Hematopoietic multipotent progenitor cell (in vitro differentiated cells): ENCODE measurements around the gene DCUN1D2. TPM values are rescaled to one million over a fixed set of nuclear protein-coding genes. Genes with fewer than 3 reads are reported as not detected.

Experiments used
- DNase-seq, 3 donors: peaks; one replicate each; pipeline ENCODE4 v3.0.0-alpha.2; 2011 to 2015; ENCODE audit warnings: low read depth in 2 of 3, low spot score in 2 of 3
- total RNA-seq: library from RNA; depleted of rRNA; stranded (reverse); fragments of >200 nt; gene quantifications from one replicate; pipeline ENCODE4 v1.2.3, GENCODE V29; 2012

Gene DCUN1D2
- total RNA-seq, 1 donor, result 7.3 TPM

DNA sequence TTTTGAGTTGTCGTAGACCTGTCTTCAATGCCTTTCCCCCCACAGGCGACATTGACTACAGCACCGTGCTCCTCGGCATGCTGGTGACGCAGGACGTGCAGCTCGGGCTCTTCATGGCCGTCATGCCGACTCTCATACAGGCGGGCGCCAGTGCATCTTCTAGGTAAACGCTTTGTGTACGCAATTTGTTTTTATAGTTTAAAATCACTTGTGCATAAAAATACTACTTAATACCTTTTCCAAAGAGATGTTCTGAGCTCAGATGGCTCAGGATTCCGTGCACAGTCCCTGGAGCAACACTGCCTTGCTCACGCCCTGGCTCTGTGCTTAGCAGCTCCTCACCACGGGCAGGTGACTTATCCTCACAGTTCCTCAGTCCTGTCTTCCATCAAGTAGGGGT is 30.1 kb upstream of the DCUN1D2 start:
- no peak for DNase-seq

GRCh38 chr13:113519556-113519955 is 29.0 kb upstream of the DCUN1D2 start:
- DNase-seq, result no peak

- no peak for DNase-seq
These were observed 27.7 kb upstream of the DCUN1D2 start for GRCh38 chr13:113518076-113518803.

DNA sequence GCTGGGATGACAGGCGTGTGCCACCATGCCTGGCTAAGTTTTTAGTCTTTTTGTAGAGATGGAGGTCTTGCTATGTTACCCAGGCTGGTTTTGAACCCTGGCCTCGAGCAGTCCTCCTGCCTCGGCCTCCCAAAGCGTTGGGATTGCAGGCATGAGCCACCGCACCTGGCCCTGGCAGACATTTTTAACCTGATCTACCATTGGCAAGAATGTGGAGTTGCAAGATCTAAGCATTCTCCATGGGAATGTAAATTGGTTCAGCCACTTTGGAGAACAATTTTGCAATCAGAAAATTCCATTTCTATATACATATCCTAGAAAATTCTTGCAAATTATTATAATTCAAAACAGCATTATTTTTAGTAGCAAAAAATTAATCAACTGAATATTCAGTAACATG is 24.3 kb upstream of the DCUN1D2 start:
- no peak for DNase-seq

DNA sequence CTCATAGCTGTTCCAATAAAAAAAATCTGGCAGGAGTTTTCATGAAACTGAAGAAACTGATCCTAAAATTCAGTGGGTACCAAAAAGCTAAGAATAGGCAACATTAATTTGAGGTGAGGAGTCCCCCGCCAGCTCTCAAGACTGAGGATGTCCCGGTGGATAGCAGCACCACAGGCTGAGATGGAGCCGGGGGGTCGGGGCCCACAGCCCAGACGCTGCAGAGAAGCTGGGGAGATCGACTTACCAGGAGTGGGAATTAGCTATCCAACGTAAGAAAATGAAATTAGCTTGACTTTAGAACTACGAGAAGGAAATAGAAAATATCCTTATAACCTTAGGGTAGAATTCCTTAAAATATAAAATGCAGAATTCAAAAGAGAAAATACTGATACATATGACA is 23.2 kb upstream of the DCUN1D2 start:
- no peak for DNase-seq

DNA sequence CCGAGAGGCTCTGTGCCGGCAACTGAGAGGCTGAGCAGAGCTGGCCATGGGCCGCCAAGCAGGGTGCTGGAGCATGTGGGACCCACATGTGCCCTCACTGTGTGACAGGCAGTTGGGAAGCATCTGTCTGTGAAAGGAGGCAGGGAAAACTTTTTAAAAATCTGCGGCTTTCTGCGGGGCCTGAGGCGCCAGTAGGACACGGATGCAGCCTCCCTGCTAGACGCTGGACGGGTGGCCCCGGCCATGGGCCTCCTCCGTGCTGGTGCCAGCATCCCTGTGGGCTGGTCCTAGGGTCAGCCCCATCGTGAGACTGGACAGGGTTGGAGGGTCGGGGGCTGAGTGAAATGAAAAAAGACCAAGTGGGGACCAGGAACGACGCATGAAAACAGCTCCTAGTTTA is 20.9 kb upstream of the DCUN1D2 start:
- DNase-seq, result no peak

GRCh38 chr13:113510871-113511270 is 20.4 kb upstream of the DCUN1D2 start:
- no peak for DNase-seq

DNA sequence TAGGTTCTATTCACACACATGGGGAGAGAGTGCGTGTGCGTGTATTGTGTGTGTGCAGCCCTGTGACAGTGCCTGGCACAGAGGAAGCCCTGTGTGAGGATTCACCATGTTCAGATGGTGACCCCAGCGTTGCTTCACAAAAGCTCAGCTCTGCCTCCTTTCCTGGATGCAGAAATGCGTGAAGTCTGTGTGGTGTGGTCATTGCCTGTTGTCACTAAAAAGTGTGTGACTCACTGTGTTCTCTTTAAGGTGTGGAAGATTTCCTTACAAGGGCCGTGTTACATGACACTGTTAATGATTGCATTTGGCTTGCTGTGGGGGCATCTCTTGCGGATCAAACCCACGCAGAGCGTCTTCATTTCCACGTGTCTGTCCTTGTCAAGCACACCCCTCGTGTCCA is 19.5 kb upstream of the DCUN1D2 start:
- no peak for DNase-seq

DNA sequence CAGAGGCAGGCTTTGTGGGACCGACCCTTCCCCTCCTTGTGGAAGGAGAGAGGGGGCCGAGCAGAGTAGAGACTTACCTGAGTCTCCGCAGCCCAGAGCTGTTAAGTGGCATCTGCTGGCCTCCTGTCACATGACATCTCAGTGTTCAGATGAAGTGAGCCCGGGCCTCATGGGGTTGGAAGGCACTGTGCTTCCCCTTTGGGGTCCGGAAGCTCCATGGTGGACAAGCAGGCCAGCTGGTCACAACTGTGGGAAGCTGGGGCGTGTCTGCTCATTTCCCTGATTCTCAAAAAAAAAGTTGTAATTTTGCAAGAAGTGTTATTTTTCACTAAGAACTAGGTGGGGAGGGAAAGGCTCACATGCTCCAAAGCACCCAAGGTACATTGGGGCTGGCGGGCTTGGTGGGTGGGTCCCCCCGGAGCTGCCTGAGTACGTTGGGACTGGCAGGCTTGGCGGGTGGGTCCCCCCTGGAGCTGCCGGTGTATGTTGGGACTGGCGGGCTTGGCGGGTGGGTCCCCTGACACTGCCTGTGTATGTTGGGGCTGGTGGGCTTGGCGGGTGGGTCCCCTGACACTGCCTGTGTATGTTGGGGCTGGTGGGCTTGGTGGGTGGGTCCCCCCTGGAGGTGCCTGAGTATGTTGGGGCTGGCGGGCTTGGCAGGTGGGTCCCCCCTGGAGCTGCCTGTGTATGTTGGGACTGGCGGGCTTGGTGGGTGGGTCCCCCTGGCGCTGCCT is 18.2 kb upstream of the DCUN1D2 start:
- no peak for DNase-seq

DNA sequence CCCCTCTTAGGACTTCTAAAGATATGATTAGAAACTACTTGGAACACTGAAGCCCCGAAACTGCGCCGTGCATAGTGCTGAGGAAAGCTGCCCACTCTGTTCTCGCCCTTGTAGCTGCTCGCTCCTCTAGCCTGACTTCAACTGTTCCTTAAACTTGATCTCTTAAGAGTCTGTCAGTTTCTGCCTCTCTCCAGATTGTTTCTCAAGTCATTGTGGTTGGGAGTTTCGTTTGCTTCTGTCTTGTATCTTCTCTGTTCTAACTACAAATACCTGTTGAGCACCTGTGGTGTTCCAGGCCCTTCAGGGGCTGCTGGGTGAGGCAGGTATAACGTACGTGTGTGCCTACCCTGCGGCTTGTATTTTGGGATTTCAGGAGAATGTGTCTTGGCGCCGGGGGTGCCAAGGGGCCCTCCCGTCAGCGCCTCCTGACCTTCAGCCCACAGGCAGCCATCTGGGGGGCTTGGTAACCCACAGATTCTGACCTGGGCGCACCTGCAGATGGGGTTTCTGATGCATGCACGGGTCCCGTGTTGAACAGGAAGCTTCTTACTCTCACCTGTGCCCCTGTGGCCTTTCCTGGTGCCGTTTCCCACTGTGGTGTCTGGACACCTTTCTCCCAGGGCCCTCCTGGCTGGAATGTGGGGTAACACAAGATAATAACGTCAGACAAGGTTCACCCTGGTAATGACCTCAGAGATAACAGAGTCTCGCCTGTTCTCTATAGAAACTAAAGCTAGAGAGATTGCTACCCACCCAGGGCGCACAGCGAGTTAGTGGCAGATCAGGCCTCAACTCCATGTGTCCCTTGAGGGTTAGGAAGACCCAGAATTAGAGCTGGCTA is 17.2 kb upstream of the DCUN1D2 start:
- peak in 1 of 3 donors; percentile 31 for DNase-seq

DNA sequence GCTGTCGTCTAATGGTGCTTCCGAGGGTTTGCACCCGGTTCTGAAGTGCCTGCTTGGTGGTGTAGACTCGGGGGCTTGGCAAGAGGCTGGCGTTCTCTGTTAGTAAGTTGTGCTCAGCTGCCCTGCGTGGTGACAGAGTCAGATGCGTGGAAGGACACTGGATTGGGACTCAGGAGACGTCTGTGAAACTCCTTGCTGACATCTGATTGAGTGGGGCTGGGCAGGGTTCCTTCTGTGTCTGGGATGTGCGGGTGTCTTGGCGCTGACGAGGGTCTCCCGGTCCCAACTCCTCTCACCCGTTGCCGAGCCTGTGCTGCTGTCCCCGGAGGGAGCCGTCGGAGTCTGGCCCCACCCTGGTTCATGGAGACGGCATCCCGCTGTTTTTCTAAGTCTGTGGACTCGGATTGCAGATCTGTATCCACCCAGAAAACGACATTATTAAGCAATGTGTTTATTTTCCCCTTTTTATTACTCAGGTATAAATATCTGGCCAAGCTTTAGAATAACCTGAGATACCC is 16.4 kb upstream of the DCUN1D2 start:
- no peak for DNase-seq

DNA sequence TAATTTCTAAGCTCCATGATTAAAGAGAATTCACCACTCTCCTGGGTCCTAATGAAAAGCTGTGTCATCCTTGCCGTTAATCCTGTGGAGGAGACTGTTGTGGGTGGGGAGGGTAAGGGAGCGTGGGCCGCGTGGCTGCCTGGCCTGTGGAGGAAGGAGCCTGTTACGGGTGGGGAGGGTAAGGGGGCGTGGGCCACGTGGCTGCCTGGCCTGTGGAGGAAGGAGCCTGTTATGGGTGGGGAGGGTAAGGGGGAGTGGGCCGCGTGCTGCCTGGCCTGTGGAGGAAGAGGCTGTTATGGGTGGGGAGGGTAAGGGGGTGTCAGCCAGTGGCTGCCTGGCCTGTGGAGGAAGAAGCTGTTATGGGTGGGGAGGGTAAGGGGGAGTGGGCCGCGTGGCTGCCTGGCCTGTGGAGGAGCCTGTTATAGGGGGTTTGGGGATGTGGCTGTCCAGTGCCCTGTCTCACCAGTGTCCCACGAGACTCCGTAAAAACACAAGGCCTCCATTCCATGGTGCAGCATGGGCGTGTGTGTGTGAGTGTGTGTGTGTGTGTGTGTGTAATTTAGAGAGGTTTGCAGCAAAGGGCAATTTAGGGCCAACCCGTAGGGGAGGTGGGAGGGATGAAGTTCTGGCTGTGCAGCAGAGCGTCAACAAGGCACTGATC is 15.6 kb upstream of the DCUN1D2 start:
- peak in 2 of 3 donors; percentile 59 to 74 for DNase-seq

- DNase-seq, result no peak
These were observed 12.2 kb upstream of the DCUN1D2 start for GRCh38 chr13:113502686-113503085.

DNA sequence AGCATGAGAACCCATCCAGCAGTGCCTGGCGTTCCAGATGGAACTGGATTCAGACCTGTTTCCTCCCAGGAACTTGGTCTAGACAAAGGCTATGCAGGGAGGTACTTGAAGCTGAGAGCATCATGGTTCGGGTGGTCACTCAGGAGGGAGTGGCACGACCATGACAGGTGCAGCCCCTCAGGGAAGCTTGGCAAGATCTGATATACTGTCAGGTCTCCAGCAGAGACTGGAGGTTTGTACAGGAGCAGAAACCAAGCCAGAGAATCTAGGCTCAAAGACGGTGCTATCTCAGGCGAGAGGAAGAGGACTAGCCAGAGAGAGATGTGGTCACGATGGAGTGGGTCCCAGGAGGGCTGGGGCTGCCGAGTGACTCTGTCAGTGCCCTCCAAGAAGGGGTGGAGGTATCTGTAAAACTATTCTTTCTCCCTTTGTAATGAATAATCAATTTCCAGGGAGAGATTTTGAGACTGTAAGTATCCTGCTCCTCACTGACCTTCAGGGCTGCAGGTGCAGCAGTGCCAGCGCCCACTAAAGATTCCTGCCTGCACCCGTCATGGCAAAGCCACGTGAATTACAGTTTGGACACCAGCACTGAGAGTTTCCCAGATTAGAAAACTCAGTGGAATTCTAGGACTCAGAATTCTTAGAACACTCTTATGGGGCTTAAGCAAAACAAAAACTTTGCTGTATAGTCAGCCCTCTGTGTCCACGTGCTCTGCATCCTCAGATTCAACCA is 10.2 kb upstream of the DCUN1D2 start:
- DNase-seq, result no peak

DNA sequence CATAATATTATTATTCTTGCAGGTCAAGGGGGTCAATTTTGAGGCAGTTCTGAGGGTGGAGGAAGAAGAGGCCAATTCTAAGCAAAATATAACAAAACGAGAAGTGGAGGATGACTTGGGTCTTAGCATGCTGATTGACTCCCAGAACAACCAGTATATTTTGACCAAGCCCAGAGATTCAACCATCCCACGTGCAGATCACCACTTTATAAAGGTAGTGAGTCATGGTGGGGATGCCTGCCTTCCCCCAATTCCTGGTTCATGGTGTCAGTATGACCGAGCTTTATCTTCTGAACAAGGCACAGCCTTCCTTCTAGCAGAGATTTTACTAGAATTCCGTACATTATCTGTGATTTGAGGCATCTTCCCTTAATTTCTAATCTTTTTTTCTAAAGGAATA is 9.4 kb upstream of the DCUN1D2 start:
- DNase-seq, result no peak

DNA sequence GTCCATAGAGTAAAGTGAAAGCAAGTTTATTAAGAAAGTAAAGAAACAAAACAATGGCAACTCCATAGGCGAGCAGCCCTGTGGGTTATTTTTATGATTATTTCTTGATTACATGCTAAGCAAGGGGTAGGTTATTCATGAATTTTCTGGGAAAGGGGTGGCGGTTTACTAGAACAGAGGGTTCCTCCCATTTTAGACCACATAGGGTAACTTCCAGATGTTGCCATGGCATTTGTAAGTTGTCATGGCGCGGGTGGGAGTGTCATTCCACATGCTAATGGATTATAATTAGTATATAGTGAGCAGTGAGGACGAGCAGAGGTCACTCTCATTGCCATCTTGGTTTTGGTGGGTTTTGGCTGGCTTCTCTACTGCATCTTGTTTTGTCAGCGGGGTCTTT is 8.4 kb upstream of the DCUN1D2 start:
- no peak for DNase-seq

DNA sequence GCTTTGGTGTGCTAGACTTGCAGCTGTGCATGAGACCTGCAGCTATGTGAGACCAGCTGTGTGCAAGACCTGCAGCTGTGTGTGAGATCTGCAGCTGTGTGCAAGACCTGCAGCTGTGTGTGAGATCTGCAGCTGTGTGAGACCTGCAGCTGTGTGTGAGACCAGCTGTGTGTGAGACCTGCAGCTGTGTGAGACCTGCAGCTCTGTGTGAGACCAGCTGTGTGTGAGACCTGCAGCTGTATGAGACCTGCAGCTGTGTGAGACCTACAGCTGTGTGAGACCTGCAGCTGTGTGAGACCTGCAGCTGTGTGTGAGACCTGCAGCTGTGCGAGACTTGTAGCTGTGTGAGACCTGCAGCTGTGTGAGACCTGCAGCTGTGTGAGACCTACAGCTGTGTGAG is 6.7 kb upstream of the DCUN1D2 start:
- no peak for DNase-seq

DNA sequence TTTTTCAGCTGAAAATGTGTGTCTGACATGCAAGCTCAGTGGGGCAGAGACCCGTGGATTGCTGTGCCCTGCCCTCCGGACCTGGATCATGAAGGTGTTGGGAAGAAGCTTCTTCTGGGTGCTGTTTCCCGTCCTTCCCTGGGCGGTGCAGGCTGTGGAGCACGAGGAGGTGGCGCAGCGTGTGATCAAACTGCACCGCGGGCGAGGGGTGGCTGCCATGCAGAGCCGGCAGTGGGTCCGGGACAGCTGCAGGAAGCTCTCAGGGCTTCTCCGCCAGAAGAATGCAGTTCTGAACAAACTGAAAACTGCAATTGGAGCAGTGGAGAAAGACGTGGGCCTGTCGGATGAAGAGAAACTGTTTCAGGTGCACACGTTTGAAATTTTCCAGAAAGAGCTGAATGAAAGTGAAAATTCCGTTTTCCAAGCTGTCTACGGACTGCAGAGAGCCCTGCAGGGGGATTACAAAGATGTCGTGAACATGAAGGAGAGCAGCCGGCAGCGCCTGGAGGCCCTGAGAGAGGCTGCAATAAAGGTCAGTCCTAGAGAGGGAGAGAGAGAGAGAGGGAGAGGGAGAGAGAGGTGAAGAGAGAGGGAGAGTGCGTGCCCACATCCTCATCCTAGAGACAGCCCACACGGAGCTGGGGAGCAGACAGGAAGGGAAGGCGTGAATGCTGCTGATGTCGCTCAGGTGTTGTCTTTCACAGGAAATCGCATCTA is 5.1 kb upstream of the DCUN1D2 start:
- no peak for DNase-seq

- DNase-seq, result peak in 2 of 3 donors; percentile 57 to 63
These were observed 2.9 kb upstream of the DCUN1D2 start for GRCh38 chr13:113493315-113493951.
